ENCODE measurements around the gene TBC1D8. TPM values are rescaled to one million over a fixed set of nuclear protein-coding genes. Genes with fewer than 3 reads are reported as not detected.

TBC1D8 gene
- total and polyA plus RNA-seq, 9 of the 15 experiments (the other 6 are each of a cell fraction or from before 2014, with no cell fraction given): 0.36 to 1.3 (median 0.82) TPM

DNA sequence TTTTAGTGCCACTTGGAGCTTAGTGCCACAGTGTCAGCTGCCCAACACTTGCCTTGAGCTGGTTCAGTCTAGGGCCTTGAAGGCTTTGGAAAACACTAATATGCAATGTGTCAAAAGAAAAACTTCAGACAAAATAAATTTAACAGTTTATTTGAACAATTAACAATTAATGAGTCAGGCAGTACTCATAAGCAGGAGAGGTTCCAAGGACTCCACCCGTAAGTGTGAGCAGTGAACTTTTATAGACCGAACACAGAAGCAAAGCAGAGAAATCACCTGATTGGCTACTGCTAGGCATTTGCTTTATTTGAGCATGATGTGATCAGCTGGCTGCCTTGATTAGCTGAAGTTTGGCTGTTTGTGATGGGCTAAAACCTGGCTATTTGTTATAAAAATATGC, 49.5 kb upstream of the TBC1D8 start:
- WGBS (ENCODE audit: insufficient coverage, low coverage, missing lambda C conversion rate): 61% methylated on average over 2 of the region's 2 CpGs
- Histone ChIP-seq H3K9ac (ENCODE audit: insufficient read depth in 1 of 2, low read depth in 2 of 2, low read length in 2 of 2) (no peak overlapping the region), H3K27me3 (ENCODE audit: control insufficient read depth in 2 of 2, insufficient read depth in 2 of 2, low read length in 2 of 2) (no peaks in the 10 kb centered on the region), H3K4me2 (ENCODE audit: insufficient read depth, low read length) (no peak overlapping the region), H4K20me1 (replicated peaks; ENCODE audit: control insufficient read depth, insufficient read depth, low read length) (no peaks in the 10 kb centered on the region), H3K9me3 (replicated peaks; ENCODE audit: control insufficient read depth, insufficient read depth, low read depth, low read length) (no peaks in the 10 kb centered on the region; the same call in 1 of the 2 replicates), H3K36me3 (ENCODE audit: control insufficient read depth, insufficient read depth, low read length) (no peaks in the 10 kb centered on the region), H3K27ac (ENCODE audit: extremely low read depth, low read depth, low read length) (no peak overlapping the region), H3K79me2 (ENCODE audit: control insufficient read depth, insufficient read depth, low read length) (no peaks in the 10 kb centered on the region), H3K9me1 (ENCODE audit: control insufficient read depth, insufficient read depth, low read length) (no peaks in the 10 kb centered on the region), H3K4me3 (no peak overlapping the region), H2AFZ (ENCODE audit: low read depth, low read length) (0 out of 2 replicates have a peak overlapping the region, but pooled peaks have one; percentile 23), H3K4me1 (replicated peaks in 1 of 2; ENCODE audit: control insufficient read depth in 2 of 2, insufficient read depth in 2 of 2, low read length in 2 of 2) (peaks cover 0 to 7% of the 10 kb centered on the region in 2 experiments; a peak in 2 of 5 replicates)
- BruUV-seq (replicated peaks): no TSS peak
- ChIA-PET CTCF (ENCODE audit: low intra/inter-chr PET ratio) (interaction anchor here (0.7 kb wide), 1 partner anchor 48 kb away, joined by 6 read pairs; no protein-coding TSS in a partner anchor), POLR2A (no interaction called here)
- TF ChIP-seq SNRNP70 (optimal IDR thresholded peaks at IDR 0.05; ENCODE audit: low read depth, low read length): no peak
- no peak for TF ChIP-seq CBFB (CRISPR knock-in tag; IDR thresholded peaks at IDR 0.05)
- TF ChIP-seq MCM7 (IDR thresholded peaks at IDR 0.05): no peak
- no peak for TF ChIP-seq NCOR1 (IDR thresholded peaks at IDR 0.05)
- TF ChIP-seq ZFX (CRISPR knock-in tag; IDR thresholded peaks at IDR 0.05): no peak
- TF ChIP-seq SRSF7 (optimal IDR thresholded peaks at IDR 0.05; ENCODE audit: low read depth, low read length): no peak
- TF ChIP-seq TSC22D4 (tag; IDR thresholded peaks at IDR 0.05): no peak
- no peak for TF ChIP-seq ZNF316 (IDR thresholded peaks at IDR 0.05)
- TF ChIP-seq, protein P1, sequence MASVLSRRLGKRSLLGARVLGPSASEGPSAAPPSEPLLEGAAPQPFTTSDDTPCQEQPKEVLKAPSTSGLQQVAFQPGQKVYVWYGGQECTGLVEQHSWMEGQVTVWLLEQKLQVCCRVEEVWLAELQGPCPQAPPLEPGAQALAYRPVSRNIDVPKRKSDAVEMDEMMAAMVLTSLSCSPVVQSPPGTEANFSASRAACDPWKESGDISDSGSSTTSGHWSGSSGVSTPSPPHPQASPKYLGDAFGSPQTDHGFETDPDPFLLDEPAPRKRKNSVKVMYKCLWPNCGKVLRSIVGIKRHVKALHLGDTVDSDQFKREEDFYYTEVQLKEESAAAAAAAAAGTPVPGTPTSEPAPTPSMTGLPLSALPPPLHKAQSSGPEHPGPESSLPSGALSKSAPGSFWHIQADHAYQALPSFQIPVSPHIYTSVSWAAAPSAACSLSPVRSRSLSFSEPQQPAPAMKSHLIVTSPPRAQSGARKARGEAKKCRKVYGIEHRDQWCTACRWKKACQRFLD (CRISPR knock-in tag; IDR thresholded peaks at IDR 0.05): no peak
- TF ChIP-seq CHD2 (IDR thresholded peaks at IDR 0.05; ENCODE audit: low read depth, low read length): no peak
- no peak for TF ChIP-seq XRCC4 (IDR thresholded peaks at IDR 0.05; ENCODE audit: extremely low read depth, insufficient read depth, insufficient read length)
- no peak for TF ChIP-seq CREBBP (IDR thresholded peaks at IDR 0.05; ENCODE audit: low read depth, low read length)
- no peak for TF ChIP-seq ZNF785 (CRISPR knock-in tag; IDR thresholded peaks at IDR 0.05)
- no peak for TF ChIP-seq KLF6 (CRISPR knock-in tag; IDR thresholded peaks at IDR 0.05; ENCODE audit: borderline replicate concordance)
- no peak for TF ChIP-seq ZKSCAN3 (CRISPR knock-in tag; IDR thresholded peaks at IDR 0.05)
- TF ChIP-seq DMBX1 (CRISPR knock-in tag; IDR thresholded peaks at IDR 0.05; ENCODE audit: borderline replicate concordance): no peak
- in situ Hi-C loops (cut with MboI): no loop called here
- FAIRE-seq (no peak), ATAC-seq (no peak), DNase-seq (ENCODE audit: extremely low read depth in 1 of 4, low spot score in 3 of 4) (no peak)
- intact Hi-C loops (cut with micrococcal nuclease): no loop called here

All from K562 (cell line).